Prostate gland (tissue), 2 donors: ENCODE data around the gene TBX10.

ENCODE experiments used
- CTCF ChIP-seq, 4 experiments: fragments of 200-600 bp in 2 of 4; fragments of 450-650 bp in 2 of 4; sonication (generic) in 2 of 4; IDR thresholded peaks; 1 replicate in 3 of 4; 2 replicates in 1 of 4; pipeline ENCODE4 v1.5.1; 2016 to 2019; ENCODE audit warnings: antibody characterized with exemption in 4 of 4, mild to moderate bottlenecking in 2 of 4, moderate library complexity in 2 of 4
- POLR2A ChIP-seq: fragments of 450-650 bp; IDR thresholded peaks from one replicate; pipeline ENCODE4 v1.6.1; 2016; ENCODE audit warnings: antibody characterized with exemption, mild to moderate bottlenecking
- POLR2AphosphoS5 ChIP-seq: sonication (generic); formaldehyde crosslinking; IDR thresholded peaks from one replicate; pipeline ENCODE4 v1.6.1; 2017; ENCODE audit warnings: antibody characterized with exemption

GRCh38 chr11:67612751-67613150 is 26.8 kb downstream of the TBX10 start:
- TF ChIP-seq CTCF (IDR thresholded peaks at IDR 0.05) (no peak), POLR2AphosphoS5 (no peak), POLR2A (no peak)
